A549 (cell line): ENCODE data around the gene USP54. TPM values are rescaled to one million over a fixed set of nuclear protein-coding genes. Genes with fewer than 3 reads are reported as not detected.

ENCODE experiments used
- ATAC-seq, 2 experiments: fragments of 200-7000 bp in 1 of 2; fragments of >200 bp in 1 of 2; cut with Nextera tagmentation in 1 of 2; cut with Tn5 transposase in 1 of 2; 3 replicates each; pipeline versions ENCODE4 v1.8.0 to v1.9.1; 2018 to 2020; ENCODE audit warnings: mild to moderate bottlenecking in 1 of 2, moderate library complexity in 1 of 2
- CTCF ChIA-PET: fragments of 300-600 bp; sonication (Branson Sonifier 250); formaldehyde crosslinking; extraction: SDS; loops from one replicate; lab custom pipeline; 2021; ENCODE audit warnings: antibody characterized with exemption, inconsistent platforms; lab: Yijun Ruan, JAX
- POLR2A ChIA-PET: fragments of 350-600 bp; formaldehyde crosslinking; extraction: SDS; loops from one replicate; lab custom pipeline; 2021; ENCODE audit warnings: antibody characterized with exemption, inconsistent platforms; lab: Yijun Ruan, JAX
- DNase-seq, 2 experiments: peaks; one replicate each; pipeline versions ENCODE4 v3.0.0 to v3.0.0-alpha.2; 2011 to 2016; ENCODE audit warnings: low read depth in 1 of 2, low spot score in 1 of 2
- FAIRE-seq: peaks from 2 replicates; lab custom pipeline; 2011; peaks lifted over from hg19 to GRCh38; lab: Jason Lieb, UNC
- H3K27ac ChIP-seq, 2 experiments: fragments of >200 bp; sonication (Bioruptor Twin); formaldehyde crosslinking; 3 replicates each; pipeline ENCODE4 v1.5.1; 2016 to 2017
- H3K4me1 ChIP-seq: fragments of >200 bp; sonication (Bioruptor Twin); formaldehyde crosslinking; 3 replicates; pipeline ENCODE4 v1.6.1; 2016
- H3K4me2 ChIP-seq: fragments of >200 bp; sonication (Bioruptor Twin); formaldehyde crosslinking; 3 replicates; pipeline ENCODE4 v1.6.1; 2016
- H3K4me3 ChIP-seq: fragments of >200 bp; sonication (Bioruptor Twin); formaldehyde crosslinking; 3 replicates; pipeline ENCODE4 v1.5.1; 2016
- H3K9me3 ChIP-seq: fragments of >200 bp; sonication (Bioruptor Twin); formaldehyde crosslinking; 3 replicates; pipeline ENCODE4 v1.6.1; 2016
- CBX2 ChIP-seq: fragments of 200-600 bp; sonication (generic); IDR thresholded peaks from 2 replicates; pipeline ENCODE4 v1.6.1; 2016; ENCODE audit warnings: low read depth, mild to moderate bottlenecking, borderline replicate concordance
- EHF ChIP-seq: fragments of 250-450 bp; sonication (Bioruptor Pico); IDR thresholded peaks from 2 replicates; pipeline ENCODE4 v1.5.0; 2020; ENCODE audit warnings: mild to moderate bottlenecking
- EHMT2 ChIP-seq: fragments of 200-600 bp; sonication (generic); IDR thresholded peaks from 2 replicates; pipeline ENCODE4 v1.6.1; 2016; ENCODE audit warnings: antibody characterized with exemption, low read depth, mild to moderate bottlenecking, moderate library complexity
- EP300 ChIP-seq, 2 experiments: fragments of >200 bp; sonication (Bioruptor Twin); formaldehyde crosslinking; IDR thresholded peaks; 2 replicates in 1 of 2; 3 replicates in 1 of 2; pipeline ENCODE4 v1.6.1; 2016 to 2017
- FOSB ChIP-seq: fragments of 250-450 bp; sonication (Bioruptor Pico); IDR thresholded peaks from 2 replicates; pipeline ENCODE4 v1.5.0; 2020; ENCODE audit warnings: mild to moderate bottlenecking, moderate library complexity
- FOSL2 ChIP-seq, 2 experiments: fragments of 450-650 bp in 1 of 2; fragments of >200 bp in 1 of 2; sonication (Bioruptor Twin) in 1 of 2; formaldehyde crosslinking; IDR thresholded peaks; 2 replicates each; pipeline versions ENCODE4 v1.5.0 to v1.6.1; 2016 to 2020; ENCODE audit warnings: mild to moderate bottlenecking in 1 of 2, moderate library complexity in 1 of 2
- FOXS1 ChIP-seq: fragments of 250-450 bp; sonication (Bioruptor Pico); IDR thresholded peaks from 2 replicates; pipeline ENCODE4 v1.5.0; 2020; ENCODE audit warnings: mild to moderate bottlenecking, moderate library complexity
- HDAC2 ChIP-seq: fragments of 200-600 bp; sonication (generic); IDR thresholded peaks from 2 replicates; pipeline ENCODE4 v1.6.1; 2016
- HOXB13 ChIP-seq: fragments of 250-450 bp; sonication (Bioruptor Pico); IDR thresholded peaks from 2 replicates; pipeline ENCODE4 v1.5.0; 2020; ENCODE audit warnings: low read depth, mild to moderate bottlenecking, moderate library complexity
- HOXB5 ChIP-seq: fragments of 250-450 bp; sonication (Bioruptor Pico); IDR thresholded peaks from 2 replicates; pipeline ENCODE4 v1.5.0; 2020; ENCODE audit warnings: mild to moderate bottlenecking, moderate library complexity
- JUN ChIP-seq, 2 experiments: fragments of >200 bp; sonication (Bioruptor Twin); formaldehyde crosslinking; IDR thresholded peaks; 2 replicates in 1 of 2; 3 replicates in 1 of 2; pipeline ENCODE4 v1.6.1; 2016 to 2017
- KDM1A ChIP-seq: fragments of 200-600 bp; sonication (generic); IDR thresholded peaks from 2 replicates; pipeline ENCODE4 v1.6.1; 2016; ENCODE audit warnings: low read depth, mild to moderate bottlenecking
- MAFK ChIP-seq: fragments of 450-650 bp; IDR thresholded peaks from 2 replicates; pipeline ENCODE4 v1.6.1; 2014; ENCODE audit not compliant: partially characterized antibody
- MYC ChIP-seq: IDR thresholded peaks from 2 replicates; pipeline ENCODE4 v1.6.1; 2012; ENCODE audit warnings: mild to moderate bottlenecking, inconsistent platforms, low read length, improper control_type of control experiment, borderline replicate concordance
- NR3C1 ChIP-seq: fragments of >200 bp; sonication (Bioruptor Twin); formaldehyde crosslinking; IDR thresholded peaks from 3 replicates; pipeline ENCODE4 v1.6.1; 2017
- POLR2AphosphoS2 ChIP-seq: conservative IDR thresholded peaks from 2 replicates; pipeline ENCODE4 v1.6.1; 2012; ENCODE audit warnings: low read length, improper control_type of control experiment, inconsistent platforms
- RNF2 ChIP-seq: fragments of 200-600 bp; sonication (generic); IDR thresholded peaks from 2 replicates; pipeline ENCODE4 v1.6.1; 2016; ENCODE audit warnings: low read depth, mild to moderate bottlenecking, antibody characterized with exemption, moderate library complexity, borderline replicate concordance
- SREBF2 ChIP-seq: fragments of 450-650 bp; IDR thresholded peaks from 2 replicates; pipeline ENCODE4 v1.6.1; 2014; ENCODE audit warnings: mild to moderate bottlenecking, moderate library complexity
- ZNF302 ChIP-seq: fragments of 250-450 bp; sonication (Bioruptor Pico); IDR thresholded peaks from 2 replicates; pipeline ENCODE4 v1.9.0; 2021; ENCODE audit warnings: inconsistent platforms, mild to moderate bottlenecking, moderate library complexity
- WGBS: methylation state at CpG from one replicate; pipeline ENCODE4 v1.1.6; 2017; ENCODE audit errors: missing lambda C conversion rate; 5-methylcytosine and 5-hydroxymethylcytosine counted together
- polyA plus RNA-seq, 4 experiments: library from polyadenylated mRNA; depleted of rRNA in 3 of 4; stranded (reverse); fragments of >200 nt; fragmentation: RNase III in 1 of 4; extraction: RNeasy Plus Mini Kit Qiagen cat#74134 plus additional on column Dnase treatment in 1 of 4; gene quantifications; 2 replicates in 3 of 4; 3 replicates in 1 of 4; pipeline ENCODE4 v1.2.3, GENCODE V29; 2011 to 2017
- TF ChIP-seq, protein P1 (sequence below): fragments of 250-450 bp; sonication (Bioruptor Pico); IDR thresholded peaks from 2 replicates; pipeline ENCODE4 v1.5.0; 2021; ENCODE audit warnings: mild to moderate bottlenecking, moderate library complexity, borderline replicate concordance
- TF ChIP-seq, protein P2 (sequence below): fragments of >200 bp; sonication (Bioruptor Twin); formaldehyde crosslinking; IDR thresholded peaks from 3 replicates; pipeline ENCODE4 v1.6.1; 2016
- TF ChIP-seq, protein P3 (sequence below): IDR thresholded peaks from 2 replicates; pipeline ENCODE4 v1.6.1; 2012
- TF ChIP-seq, protein P4 (sequence below): fragments of 150-350 bp; IDR thresholded peaks from 2 replicates; pipeline ENCODE4 v1.6.1; 2014; ENCODE audit warnings: low read depth, mild to moderate bottlenecking, low read length

USP54 gene
- polyA plus RNA-seq, 2 of the 4 experiments (the other 2 are of a cell fraction) = 8.8 to 32.5 TPM

DNA sequence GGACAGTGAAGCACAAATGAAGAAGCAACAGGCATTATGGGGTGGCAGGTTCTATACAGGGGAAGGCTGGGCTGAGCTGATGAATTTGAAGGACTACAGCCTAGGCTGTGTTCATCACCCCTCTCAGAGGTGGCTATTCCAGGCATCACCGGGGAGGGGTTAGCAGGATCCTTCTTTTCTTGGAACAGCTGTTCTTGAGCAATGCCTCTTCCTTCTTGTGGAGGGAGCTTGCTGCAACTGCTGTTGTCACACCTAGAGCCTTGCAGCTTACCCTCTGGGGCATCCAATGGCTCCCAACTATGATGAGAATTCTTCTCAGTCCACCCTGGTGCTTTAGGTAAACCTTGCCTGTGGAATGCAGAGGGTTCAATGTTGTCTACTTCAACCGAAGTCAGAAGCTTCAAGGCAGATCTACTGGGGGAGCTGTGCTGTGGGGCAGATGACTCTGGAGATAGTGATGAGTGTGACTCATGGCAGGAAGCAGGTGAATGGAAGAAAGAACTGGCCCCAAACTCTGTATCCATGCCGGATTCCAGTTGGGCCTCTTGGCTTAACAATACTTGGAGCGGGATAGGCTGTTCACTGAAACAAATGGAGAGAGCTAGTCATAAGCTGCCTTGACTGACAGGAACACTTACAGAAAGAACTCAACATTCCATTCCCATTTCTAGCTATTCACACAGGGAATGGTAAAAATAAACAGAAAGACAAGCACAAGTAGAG, 73.8 kb downstream of the USP54 start (continued):
- no peak for TF ChIP-seq ZNF302 (CRISPR knock-in tag)
- TF ChIP-seq MYC = no peak
- TF ChIP-seq FOSB (CRISPR knock-in tag) = no peak
- TF ChIP-seq, protein P1, sequence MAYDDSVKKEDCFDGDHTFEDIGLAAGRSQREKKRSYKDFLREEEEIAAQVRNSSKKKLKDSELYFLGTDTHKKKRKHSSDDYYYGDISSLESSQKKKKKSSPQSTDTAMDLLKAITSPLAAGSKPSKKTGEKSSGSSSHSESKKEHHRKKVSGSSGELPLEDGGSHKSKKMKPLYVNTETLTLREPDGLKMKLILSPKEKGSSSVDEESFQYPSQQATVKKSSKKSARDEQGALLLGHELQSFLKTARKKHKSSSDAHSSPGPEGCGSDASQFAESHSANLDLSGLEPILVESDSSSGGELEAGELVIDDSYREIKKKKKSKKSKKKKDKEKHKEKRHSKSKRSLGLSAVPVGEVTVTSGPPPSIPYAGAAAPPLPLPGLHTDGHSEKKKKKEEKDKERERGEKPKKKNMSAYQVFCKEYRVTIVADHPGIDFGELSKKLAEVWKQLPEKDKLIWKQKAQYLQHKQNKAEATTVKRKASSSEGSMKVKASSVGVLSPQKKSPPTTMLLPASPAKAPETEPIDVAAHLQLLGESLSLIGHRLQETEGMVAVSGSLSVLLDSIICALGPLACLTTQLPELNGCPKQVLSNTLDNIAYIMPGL (CRISPR knock-in tag) = no peak
- TF ChIP-seq FOXS1 (CRISPR knock-in tag) = no peak
- TF ChIP-seq HDAC2 = no peak
- TF ChIP-seq, all 56 proteins: peak for 0

DNA sequence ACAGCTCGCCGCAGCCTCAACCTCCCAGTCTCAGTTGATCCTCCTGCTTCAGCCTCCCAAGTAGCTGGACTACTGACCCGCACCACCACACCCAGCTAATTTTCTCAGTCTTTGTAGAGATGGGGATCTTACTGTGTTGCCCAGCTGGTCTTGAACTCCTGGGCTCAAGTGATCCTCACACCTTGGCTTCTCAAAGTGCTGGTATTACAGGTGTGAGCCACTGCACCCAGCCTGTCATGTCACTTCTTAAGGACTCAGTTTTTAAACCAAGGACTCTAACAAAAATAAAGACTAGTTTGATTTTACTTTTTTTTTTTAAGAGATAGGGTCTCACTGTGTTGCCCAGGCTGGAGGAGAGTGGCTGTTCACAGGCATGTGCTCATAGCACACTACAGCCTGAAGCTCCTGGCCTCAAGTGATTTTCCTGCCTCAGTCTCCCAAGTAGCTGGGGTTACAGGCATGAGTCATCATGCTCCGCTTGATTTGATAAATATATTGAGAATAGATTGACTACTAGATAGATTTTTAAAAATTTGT, 78.9 kb downstream of the USP54 start:
- ChIA-PET CTCF (interaction anchor here (0.7 to 1.6 kb wide), 2 partner anchors 9 to 17 kb away, joined by 3 to 9 read pairs; no protein-coding TSS in a partner anchor), POLR2A (no interaction called here)
- no peak for ATAC-seq
- Histone ChIP-seq H3K9me3 (no peaks in the 10 kb centered on the region), H3K4me2 (no peak overlapping the region), H3K27ac (no peak overlapping the region), H3K4me3 (no peak overlapping the region), H3K4me1 (no peaks in the 10 kb centered on the region)
- DNase-seq = no peak
- 98% methylated on average over 4 of the region's 4 CpGs for WGBS
- FAIRE-seq = no peak
- no peak for TF ChIP-seq FOSL2 (IDR thresholded peaks at IDR 0.05)
- 0 out of 2 replicates have a peak, but pooled peaks have one; percentile 9 for TF ChIP-seq FOSL2 (CRISPR knock-in tag; IDR thresholded peaks at IDR 0.05)
- TF ChIP-seq HOXB13 (CRISPR knock-in tag) = no peak

DNA sequence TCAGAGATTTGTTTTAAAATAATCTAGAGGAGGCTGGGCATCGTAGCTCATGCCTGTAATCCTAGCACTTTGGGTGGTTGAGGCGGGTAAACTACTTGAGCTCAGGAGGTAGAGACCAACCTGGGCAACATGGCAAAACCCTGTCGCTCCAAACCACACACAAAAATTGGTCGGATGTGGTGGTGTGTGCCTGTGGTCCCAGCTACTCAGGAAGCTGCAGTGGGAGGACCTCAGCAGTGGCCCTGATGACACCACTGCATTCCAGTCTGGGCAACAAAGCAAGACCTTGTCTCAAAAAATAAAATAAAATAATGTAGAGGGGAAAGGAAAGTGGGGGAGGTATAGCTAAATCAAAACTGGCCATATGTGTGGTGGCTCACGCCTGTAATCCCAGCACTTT, 81.4 kb downstream of the USP54 start:
- Histone ChIP-seq H3K27ac (no peak overlapping the region), H3K4me1 (no peaks in the 10 kb centered on the region), H3K4me3 (no peak overlapping the region), H3K9me3 (no peaks in the 10 kb centered on the region), H3K4me2 (no peak overlapping the region)
- 97% methylated on average over 5 of the region's 5 CpGs for WGBS
- TF ChIP-seq RNF2 (no peak), MAFK (no peak), SREBF2 (no peak), EHF (CRISPR knock-in tag) (no peak), CBX2 (no peak), FOSL2 (IDR thresholded peaks at IDR 0.05) (no peak), FOSL2 (CRISPR knock-in tag; IDR thresholded peaks at IDR 0.05) (no peak), EP300 (IDR thresholded peaks at IDR 0.05) (no peak), KDM1A (no peak), NR3C1 (no peak), EHMT2 (no peak), JUN (IDR thresholded peaks at IDR 0.05) (no peak), HOXB5 (no peak), POLR2AphosphoS2 (no peak), ZNF302 (CRISPR knock-in tag) (no peak)
- TF ChIP-seq, protein P2, sequence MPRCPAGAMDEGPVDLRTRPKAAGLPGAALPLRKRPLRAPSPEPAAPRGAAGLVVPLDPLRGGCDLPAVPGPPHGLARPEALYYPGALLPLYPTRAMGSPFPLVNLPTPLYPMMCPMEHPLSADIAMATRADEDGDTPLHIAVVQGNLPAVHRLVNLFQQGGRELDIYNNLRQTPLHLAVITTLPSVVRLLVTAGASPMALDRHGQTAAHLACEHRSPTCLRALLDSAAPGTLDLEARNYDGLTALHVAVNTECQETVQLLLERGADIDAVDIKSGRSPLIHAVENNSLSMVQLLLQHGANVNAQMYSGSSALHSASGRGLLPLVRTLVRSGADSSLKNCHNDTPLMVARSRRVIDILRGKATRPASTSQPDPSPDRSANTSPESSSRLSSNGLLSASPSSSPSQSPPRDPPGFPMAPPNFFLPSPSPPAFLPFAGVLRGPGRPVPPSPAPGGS = no peak
- TF ChIP-seq, protein P1 (CRISPR knock-in tag) = no peak
- TF ChIP-seq, protein P3, sequence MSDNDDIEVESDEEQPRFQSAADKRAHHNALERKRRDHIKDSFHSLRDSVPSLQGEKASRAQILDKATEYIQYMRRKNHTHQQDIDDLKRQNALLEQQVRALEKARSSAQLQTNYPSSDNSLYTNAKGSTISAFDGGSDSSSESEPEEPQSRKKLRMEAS = no peak
- TF ChIP-seq, protein P4, sequence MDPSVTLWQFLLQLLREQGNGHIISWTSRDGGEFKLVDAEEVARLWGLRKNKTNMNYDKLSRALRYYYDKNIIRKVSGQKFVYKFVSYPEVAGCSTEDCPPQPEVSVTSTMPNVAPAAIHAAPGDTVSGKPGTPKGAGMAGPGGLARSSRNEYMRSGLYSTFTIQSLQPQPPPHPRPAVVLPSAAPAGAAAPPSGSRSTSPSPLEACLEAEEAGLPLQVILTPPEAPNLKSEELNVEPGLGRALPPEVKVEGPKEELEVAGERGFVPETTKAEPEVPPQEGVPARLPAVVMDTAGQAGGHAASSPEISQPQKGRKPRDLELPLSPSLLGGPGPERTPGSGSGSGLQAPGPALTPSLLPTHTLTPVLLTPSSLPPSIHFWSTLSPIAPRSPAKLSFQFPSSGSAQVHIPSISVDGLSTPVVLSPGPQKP = no peak
- FAIRE-seq (no peak), DNase-seq (no peak), ATAC-seq (no peak)
- CTCF ChIA-PET = interaction anchor here (0.6 to 2.2 kb wide), 3 partner anchors 20 to 179 kb away, joined by 3 to 10 read pairs (median 4); no protein-coding TSS in a partner anchor
- POLR2A ChIA-PET = no interaction called here
